Measurements from ENCODE around the gene UGT1A10. TPM values are rescaled to one million over a fixed set of nuclear protein-coding genes. Genes with fewer than 3 reads are reported as not detected.

Gene UGT1A10
- total RNA-seq, 6 experiments from 2014 or later = not detected

DNA sequence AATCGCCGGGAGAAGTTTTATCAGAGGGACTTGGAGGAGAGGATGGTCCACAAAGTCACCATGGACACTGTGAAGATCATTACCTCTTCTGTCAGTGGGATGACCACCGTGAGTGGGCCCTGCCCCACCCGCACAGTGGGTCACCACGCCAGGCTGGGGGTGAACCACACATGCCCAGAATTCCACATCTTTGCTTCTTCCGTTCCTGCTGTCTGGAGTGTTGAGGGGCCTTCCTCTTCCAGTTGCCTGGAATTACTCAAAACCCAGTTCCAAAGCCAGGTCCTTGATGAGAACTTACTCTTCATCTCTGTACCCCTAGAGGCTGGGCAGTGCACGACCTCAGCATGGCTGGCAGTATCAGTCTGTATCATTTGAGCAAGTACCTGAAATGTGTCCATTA, 164.0 kb downstream of the UGT1A10 start:
- peaks cover 13% of the 10 kb centered on the region for H3K27me3 Mint-ChIP-seq (ENCODE audit: insufficient read depth)
- H3K9me3 Mint-ChIP-seq = no peaks in the 10 kb centered on the region; the same call in 1 of the 2 replicates
- H3K4me1 Mint-ChIP-seq (ENCODE audit: low read depth) = no peaks in the 10 kb centered on the region
- no peak overlapping the region for H3K4me3 Mint-ChIP-seq
- DNase-seq = no peak
- no peaks in the 10 kb centered on the region for H3K36me3 Mint-ChIP-seq (ENCODE audit: low read depth)
- H3K27ac Mint-ChIP-seq = no peak overlapping the region
- TF ChIP-seq, protein P1, sequence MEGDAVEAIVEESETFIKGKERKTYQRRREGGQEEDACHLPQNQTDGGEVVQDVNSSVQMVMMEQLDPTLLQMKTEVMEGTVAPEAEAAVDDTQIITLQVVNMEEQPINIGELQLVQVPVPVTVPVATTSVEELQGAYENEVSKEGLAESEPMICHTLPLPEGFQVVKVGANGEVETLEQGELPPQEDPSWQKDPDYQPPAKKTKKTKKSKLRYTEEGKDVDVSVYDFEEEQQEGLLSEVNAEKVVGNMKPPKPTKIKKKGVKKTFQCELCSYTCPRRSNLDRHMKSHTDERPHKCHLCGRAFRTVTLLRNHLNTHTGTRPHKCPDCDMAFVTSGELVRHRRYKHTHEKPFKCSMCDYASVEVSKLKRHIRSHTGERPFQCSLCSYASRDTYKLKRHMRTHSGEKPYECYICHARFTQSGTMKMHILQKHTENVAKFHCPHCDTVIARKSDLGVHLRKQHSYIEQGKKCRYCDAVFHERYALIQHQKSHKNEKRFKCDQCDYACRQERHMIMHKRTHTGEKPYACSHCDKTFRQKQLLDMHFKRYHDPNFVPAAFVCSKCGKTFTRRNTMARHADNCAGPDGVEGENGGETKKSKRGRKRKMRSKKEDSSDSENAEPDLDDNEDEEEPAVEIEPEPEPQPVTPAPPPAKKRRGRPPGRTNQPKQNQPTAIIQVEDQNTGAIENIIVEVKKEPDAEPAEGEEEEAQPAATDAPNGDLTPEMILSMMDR (IDR thresholded peaks at IDR 0.05) = no peak

DNA sequence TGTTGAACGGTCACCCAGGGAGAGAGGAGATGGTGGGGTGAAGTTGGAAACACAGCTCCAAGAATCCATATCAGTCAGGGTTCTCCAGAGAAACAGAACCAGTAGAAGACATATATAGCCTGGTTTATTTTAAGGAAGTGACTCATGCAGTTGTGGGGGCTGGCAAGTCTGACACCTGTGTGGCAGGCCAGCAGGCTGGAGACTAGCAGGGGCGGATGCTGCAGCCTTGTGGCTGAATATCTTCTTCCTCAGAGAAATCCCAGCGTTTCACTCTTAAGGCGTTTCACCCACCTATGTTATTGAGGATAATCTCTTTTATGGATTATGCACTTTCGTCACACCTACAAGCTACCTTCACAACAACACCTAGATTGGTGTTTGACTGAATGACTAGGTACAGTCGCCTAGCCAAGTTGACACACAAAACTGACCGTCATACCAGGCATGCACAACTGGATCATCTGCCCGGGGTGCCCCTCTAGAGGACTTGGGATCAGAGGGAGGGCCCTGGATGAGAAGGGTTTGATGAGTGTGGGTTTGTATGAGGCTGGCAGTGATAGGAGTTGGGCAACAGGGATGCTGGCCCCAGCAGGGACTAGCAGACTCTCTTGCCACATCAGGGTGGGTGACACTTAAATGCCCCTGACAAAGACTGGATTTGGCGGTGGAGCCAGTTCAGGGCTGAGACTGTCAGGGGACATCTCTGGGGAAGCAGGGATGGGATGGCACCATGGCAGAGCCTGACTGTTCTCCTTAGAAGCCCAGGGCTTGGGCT, 165.3 kb downstream of the UGT1A10 start:
- no peaks in the 10 kb centered on the region for H3K4me1 Mint-ChIP-seq (ENCODE audit: low read depth)
- TF ChIP-seq, protein P1 (IDR thresholded peaks at IDR 0.05) = no peak
- no peak overlapping the region for H3K4me3 Mint-ChIP-seq
- no peak for DNase-seq
- H3K36me3 Mint-ChIP-seq (ENCODE audit: low read depth) = no peaks in the 10 kb centered on the region
- peaks cover 13% of the 10 kb centered on the region for H3K27me3 Mint-ChIP-seq (ENCODE audit: insufficient read depth)
- H3K27ac Mint-ChIP-seq = no peak overlapping the region
- no peaks in the 10 kb centered on the region; the same call in 1 of the 2 replicates for H3K9me3 Mint-ChIP-seq

DNA sequence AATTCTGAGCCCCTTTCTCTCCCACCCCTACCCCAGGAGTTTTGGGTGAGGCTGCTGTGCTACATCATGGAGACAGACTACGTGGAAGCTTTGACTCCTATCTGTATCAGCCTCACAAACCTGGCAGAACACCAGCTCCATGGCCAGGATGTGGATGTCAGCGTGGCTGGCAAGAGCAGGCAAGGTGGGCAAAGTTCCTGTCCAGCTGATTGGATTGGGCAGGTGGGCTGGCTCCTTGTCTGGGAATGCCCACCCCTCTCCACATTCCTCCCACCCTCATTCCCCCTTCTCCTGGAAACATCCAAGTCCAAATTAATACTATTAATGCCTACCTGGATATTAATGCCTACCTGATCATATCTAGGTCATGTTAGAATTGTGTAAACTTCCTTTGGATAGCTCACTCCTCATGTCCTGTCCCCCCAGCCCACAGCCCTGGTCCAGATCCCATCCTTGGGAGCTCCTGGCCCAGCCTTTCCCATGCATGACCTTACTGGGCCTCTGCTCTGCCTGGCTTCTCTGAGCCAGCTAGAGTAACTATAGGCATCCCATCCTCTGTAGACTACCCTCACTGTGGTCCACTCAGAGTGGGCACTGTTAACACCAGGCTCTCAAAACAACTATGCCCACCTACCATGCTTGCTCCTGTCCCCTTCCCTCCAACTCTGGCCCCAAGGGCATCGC, 166.0 kb downstream of the UGT1A10 start:
- H3K4me3 Mint-ChIP-seq = no peak overlapping the region
- peaks cover 13% of the 10 kb centered on the region for H3K27me3 Mint-ChIP-seq (ENCODE audit: insufficient read depth)
- DNase-seq = no peak
- H3K27ac Mint-ChIP-seq = no peak overlapping the region
- H3K4me1 Mint-ChIP-seq (ENCODE audit: low read depth) = no peaks in the 10 kb centered on the region
- H3K9me3 Mint-ChIP-seq = no peaks in the 10 kb centered on the region; the same call in 1 of the 2 replicates
- no peaks in the 10 kb centered on the region for H3K36me3 Mint-ChIP-seq (ENCODE audit: low read depth)
- TF ChIP-seq, protein P1 (IDR thresholded peaks at IDR 0.05) = no peak

DNA sequence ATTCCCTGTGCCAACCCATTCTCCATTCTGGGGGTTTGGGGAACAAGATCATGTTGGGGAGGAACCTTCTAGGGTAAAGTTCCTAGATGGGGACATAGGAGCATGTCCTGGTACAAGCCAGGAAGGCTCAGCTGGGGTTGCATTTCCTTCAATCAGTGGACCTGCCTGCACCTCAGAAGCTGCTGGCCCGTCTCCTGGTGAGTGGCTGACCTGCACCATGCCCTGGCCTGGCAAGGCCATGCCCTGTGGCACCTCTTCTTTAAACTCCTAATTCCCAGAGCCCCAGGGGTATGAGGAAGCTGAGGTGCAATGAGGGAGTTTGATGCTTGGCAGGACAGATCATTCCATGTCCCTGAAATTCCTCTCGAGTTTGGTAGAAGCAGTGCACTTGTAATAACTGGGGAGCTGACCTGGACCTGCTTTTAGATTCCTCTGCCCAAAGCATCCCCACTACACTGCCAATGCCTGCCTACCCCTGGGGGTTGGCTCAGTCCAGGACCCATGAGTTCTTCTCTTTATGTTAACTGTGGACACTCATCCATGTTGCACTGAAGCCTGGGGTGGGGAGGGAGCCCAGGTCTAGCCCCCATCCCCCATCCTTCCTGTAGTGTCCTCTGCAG, 167.2 kb downstream of the UGT1A10 start:
- H3K4me3 Mint-ChIP-seq = no peak overlapping the region
- H3K27me3 Mint-ChIP-seq (ENCODE audit: insufficient read depth) = peaks cover 13% of the 10 kb centered on the region
- H3K4me1 Mint-ChIP-seq (ENCODE audit: low read depth) = no peaks in the 10 kb centered on the region
- H3K9me3 Mint-ChIP-seq = no peaks in the 10 kb centered on the region; the same call in 1 of the 2 replicates
- H3K27ac Mint-ChIP-seq = no peak overlapping the region
- no peaks in the 10 kb centered on the region for H3K36me3 Mint-ChIP-seq (ENCODE audit: low read depth)
- TF ChIP-seq, protein P1 (IDR thresholded peaks at IDR 0.05) = no peak
- DNase-seq = no peak

DNA sequence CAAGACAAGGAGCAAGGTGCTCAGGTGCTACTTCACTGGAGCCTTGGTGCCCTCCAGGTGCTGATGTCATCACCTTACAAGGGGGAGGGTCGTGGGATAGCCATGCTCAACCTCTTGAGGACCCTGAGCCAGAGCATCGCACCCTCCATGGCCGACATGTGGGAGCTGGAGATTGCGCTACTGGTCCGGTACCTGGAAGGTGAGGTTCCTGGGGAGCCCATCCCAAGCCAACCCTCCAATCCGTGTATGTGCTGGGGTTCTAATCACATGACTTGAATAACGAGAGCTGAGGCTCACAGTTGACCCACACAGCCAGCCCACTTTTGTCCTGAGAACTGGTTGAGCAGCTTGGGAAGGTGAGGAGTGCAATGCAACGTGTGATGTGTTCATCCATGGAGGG, 167.7 kb downstream of the UGT1A10 start:
- H3K36me3 Mint-ChIP-seq (ENCODE audit: low read depth) = no peaks in the 10 kb centered on the region
- no peak for DNase-seq
- no peak overlapping the region for H3K4me3 Mint-ChIP-seq
- TF ChIP-seq, protein P1 (IDR thresholded peaks at IDR 0.05) = no peak
- H3K27ac Mint-ChIP-seq = no peak overlapping the region
- no peaks in the 10 kb centered on the region for H3K4me1 Mint-ChIP-seq (ENCODE audit: low read depth)
- H3K27me3 Mint-ChIP-seq (ENCODE audit: insufficient read depth) = peaks cover 13% of the 10 kb centered on the region; the same call in 1 of the 2 replicates
- no peaks in the 10 kb centered on the region; the same call in 1 of the 2 replicates for H3K9me3 Mint-ChIP-seq

Data from HFFc6 (cell line).